DND-41 (cell line): ENCODE results near the gene MIEF1.

ENCODE experiments used
- ATAC-seq: fragments of 200-7000 bp; cut with Tn5 transposase; 3 replicates; pipeline ENCODE4 v1.9.1; 2021; ENCODE audit warnings: low read depth; ENCODE audit not compliant: insufficient read depth
- DNase-seq: peaks from one replicate; pipeline ENCODE4 v3.0.0-alpha.2; 2020
- H2AFZ ChIP-seq: 2 replicates; pipeline ENCODE4 v1.6.0; 2012; ENCODE audit warnings: low read depth, low read length
- H3K27ac ChIP-seq: 2 replicates; pipeline ENCODE4 v1.5.1; 2012; ENCODE audit warnings: low read length, inconsistent platforms
- H3K27me3 ChIP-seq: fragments of 200-600 bp; sonication (generic); 2 replicates; pipeline ENCODE4 v1.6.0; 2012; ENCODE audit warnings: low read length, mild to moderate bottlenecking, inconsistent platforms; ENCODE audit not compliant: insufficient read depth, poor library complexity
- H3K36me3 ChIP-seq: 2 replicates; pipeline ENCODE4 v1.5.1; 2012; ENCODE audit warnings: low read length, inconsistent platforms; ENCODE audit not compliant: insufficient read depth
- H3K4me1 ChIP-seq: 2 replicates; pipeline ENCODE4 v1.5.1; 2012; ENCODE audit warnings: mild to moderate bottlenecking, low read length; ENCODE audit not compliant: insufficient read depth
- H3K4me2 ChIP-seq: 2 replicates; pipeline ENCODE4 v1.6.0; 2012; ENCODE audit warnings: mild to moderate bottlenecking, moderate library complexity, low read length, inconsistent platforms; ENCODE audit not compliant: insufficient read depth
- H3K4me3 ChIP-seq, 2 experiments: fragments of 200-600 bp in 1 of 2; shearing (Covaris generic) in 1 of 2; 2 replicates each; pipeline ENCODE4 v1.5.1; 2012 to 2016; ENCODE audit warnings: inconsistent platforms in 2 of 2, low read length in 2 of 2, mild to moderate bottlenecking in 2 of 2, low read depth in 1 of 2, moderate library complexity in 1 of 2
- H3K79me2 ChIP-seq: 2 replicates; pipeline ENCODE4 v1.6.0; 2012; ENCODE audit warnings: low read length, inconsistent platforms; ENCODE audit not compliant: insufficient read depth
- H3K9ac ChIP-seq: 2 replicates; pipeline ENCODE4 v1.6.0; 2012; ENCODE audit warnings: low read depth, mild to moderate bottlenecking, inconsistent platforms, low read length, moderate library complexity
- H3K9me3 ChIP-seq: 2 replicates; pipeline ENCODE4 v1.5.1; 2012; ENCODE audit warnings: low read length, moderate library complexity, mild to moderate bottlenecking, inconsistent platforms; ENCODE audit not compliant: insufficient read depth, severe bottlenecking
- H4K20me1 ChIP-seq: 2 replicates; pipeline ENCODE4 v1.6.0; 2012; ENCODE audit warnings: low read length; ENCODE audit not compliant: insufficient read depth
- CTCF ChIP-seq: IDR thresholded peaks from 2 replicates; pipeline ENCODE4 v1.5.1; 2012; ENCODE audit warnings: borderline replicate concordance, low read length, moderate library complexity, mild to moderate bottlenecking; ENCODE audit not compliant: poor library complexity, severe bottlenecking; ENCODE audit errors: extremely low read depth
- EZH2 ChIP-seq: IDR thresholded peaks from 3 replicates; pipeline ENCODE4 v1.6.1; 2012; ENCODE audit warnings: borderline replicate concordance, low read depth, mild to moderate bottlenecking, moderate library complexity, low read length, inconsistent platforms; ENCODE audit not compliant: severe bottlenecking

The MIEF1 gene

GRCh38 chr22:39454385-39454871 lies 47.7 kb upstream of the MIEF1 start:
- H3K27ac ChIP-seq: no peak overlapping the region
- H3K4me2 ChIP-seq: no peak overlapping the region
- H3K36me3 ChIP-seq: no peaks in the 10 kb centered on the region
- H4K20me1 ChIP-seq: peaks cover 3% of the 10 kb centered on the region; the same call in 1 of the 2 replicates
- no peaks in the 10 kb centered on the region for H3K79me2 ChIP-seq
- H2AFZ ChIP-seq: no peak overlapping the region
- no peak for TF ChIP-seq CTCF
- TF ChIP-seq EZH2: no peak
- no peaks in the 10 kb centered on the region for H3K9me3 ChIP-seq
- no peak overlapping the region for H3K9ac ChIP-seq
- H3K4me3 ChIP-seq: no peak overlapping the region
- H3K27me3 ChIP-seq: peaks cover 3% of the 10 kb centered on the region
- ATAC-seq (no peak), DNase-seq (no peak)
- H3K4me1 ChIP-seq: no peaks in the 10 kb centered on the region

- Histone ChIP-seq H3K27ac (no peak within 1 kb of the TSS), H3K4me1 (no peaks in the 10 kb centered on the region), H2AFZ (no peak within 1 kb of the TSS), H3K79me2 (no peaks in the 10 kb centered on the region), H3K9me3 (no peaks in the 10 kb centered on the region), H4K20me1 (peaks cover 3% of the 10 kb centered on the region; the same call in 1 of the 2 replicates), H3K4me2 (no peak within 1 kb of the TSS), H3K27me3 (peaks cover 3% of the 10 kb centered on the region), H3K4me3 (no peak within 1 kb of the TSS), H3K9ac (no peak within 1 kb of the TSS), H3K36me3 (no peaks in the 10 kb centered on the region)
- TF ChIP-seq EZH2 (no peak), CTCF (no peak)
- ATAC-seq (no peak), DNase-seq (no peak)
These were observed 45.4 kb upstream of the MIEF1 start, which contains the start of gene MGAT3 for GRCh38 chr22:39456522-39457197. Gene MGAT3, plus strand, starts transcription at chr22:39457012. Its CDS starts 30,336 bp downstream, at chr22:39487348.

- no peaks in the 10 kb centered on the region for H3K79me2 ChIP-seq
- ATAC-seq (no peak), DNase-seq (no peak)
- H3K36me3 ChIP-seq: no peaks in the 10 kb centered on the region
- no peak overlapping the region for H3K9ac ChIP-seq
- peaks cover 3% of the 10 kb centered on the region; the same call in 1 of the 2 replicates for H4K20me1 ChIP-seq
- no peaks in the 10 kb centered on the region for H3K9me3 ChIP-seq
- peaks cover 3% of the 10 kb centered on the region for H3K27me3 ChIP-seq
- H3K4me1 ChIP-seq: no peaks in the 10 kb centered on the region
- no peak overlapping the region for H2AFZ ChIP-seq
- TF ChIP-seq CTCF: no peak
- no peak for TF ChIP-seq EZH2
- H3K4me3 ChIP-seq: no peak overlapping the region
- no peak overlapping the region for H3K4me2 ChIP-seq
- H3K27ac ChIP-seq: no peak overlapping the region
These were observed 44.9 kb upstream of the MIEF1 start for GRCh38 chr22:39457198-39457555.
